T-helper 2 cell (primary cell): ENCODE data around the gene FMN1.

Experiments
- DNase-seq, 5 experiments: peaks; one replicate each; pipeline versions ENCODE4 v3.0.0 to v3.0.0-alpha.2; 2012 to 2022

The FMN1 gene

GRCh38 chr15:32908872-32909271 is 285.6 kb downstream of the FMN1 start:
- no peak for DNase-seq

GRCh38 chr15:32908135-32908801 is 286.2 kb downstream of the FMN1 start:
- no peak for DNase-seq

- DNase-seq = no peak
These were observed 289.0 kb downstream of the FMN1 start for GRCh38 chr15:32905481-32905880.

GRCh38 chr15:32904448-32904847 is 290.1 kb downstream of the FMN1 start:
- DNase-seq = no peak

GRCh38 chr15:32903591-32904290 is 290.8 kb downstream of the FMN1 start:
- no peak for DNase-seq

- DNase-seq = no peak
These were observed 292.5 kb downstream of the FMN1 start for GRCh38 chr15:32901995-32902394.

- DNase-seq = no peak
These were observed 293.3 kb downstream of the FMN1 start for GRCh38 chr15:32901192-32901591.

GRCh38 chr15:32899126-32899596 is 295.4 kb downstream of the FMN1 start:
- no peak for DNase-seq

- DNase-seq = no peak
These were observed 296.1 kb downstream of the FMN1 start for GRCh38 chr15:32898414-32898813.

GRCh38 chr15:32893421-32893820 is 301.1 kb downstream of the FMN1 start:
- DNase-seq = no peak

GRCh38 chr15:32889214-32889613 is 305.3 kb downstream of the FMN1 start:
- no peak for DNase-seq

GRCh38 chr15:32888221-32888761 is 306.2 kb downstream of the FMN1 start:
- no peak for DNase-seq

- DNase-seq = no peak
These were observed 307.4 kb downstream of the FMN1 start for GRCh38 chr15:32887090-32887489.

GRCh38 chr15:32886459-32886858 is 308.1 kb downstream of the FMN1 start:
- no peak for DNase-seq

GRCh38 chr15:32885713-32886112 is 308.8 kb downstream of the FMN1 start:
- DNase-seq = no peak

- no peak for DNase-seq
These were observed 310.4 kb downstream of the FMN1 start for GRCh38 chr15:32884146-32884545.

GRCh38 chr15:32882955-32883354 is 311.6 kb downstream of the FMN1 start:
- DNase-seq = no peak

GRCh38 chr15:32881528-32881927 is 313.0 kb downstream of the FMN1 start:
- DNase-seq = no peak

- DNase-seq = no peak
These were observed 313.9 kb downstream of the FMN1 start for GRCh38 chr15:32880642-32881041.

- DNase-seq = no peak
These were observed 314.5 kb downstream of the FMN1 start for GRCh38 chr15:32879980-32880379.

GRCh38 chr15:32878869-32879805 is 315.4 kb downstream of the FMN1 start:
- no peak for DNase-seq

- no peak for DNase-seq
These were observed 316.2 kb downstream of the FMN1 start for GRCh38 chr15:32878342-32878741.
